GM19438 (cell line): ENCODE results near the gene UQCRFS1.

Experiments
- ATAC-seq: cut with Tn5 transposase; IDR thresholded peaks from one replicate; pipeline ENCODE4 v1.9.1; 2021; ENCODE audit warnings: low read depth; ENCODE audit not compliant: unreplicated experiment

The UQCRFS1 gene

GRCh38 chr19:29170554-29170953, 42.4 kb downstream of the UQCRFS1 start:
- ATAC-seq, result no peak

DNA sequence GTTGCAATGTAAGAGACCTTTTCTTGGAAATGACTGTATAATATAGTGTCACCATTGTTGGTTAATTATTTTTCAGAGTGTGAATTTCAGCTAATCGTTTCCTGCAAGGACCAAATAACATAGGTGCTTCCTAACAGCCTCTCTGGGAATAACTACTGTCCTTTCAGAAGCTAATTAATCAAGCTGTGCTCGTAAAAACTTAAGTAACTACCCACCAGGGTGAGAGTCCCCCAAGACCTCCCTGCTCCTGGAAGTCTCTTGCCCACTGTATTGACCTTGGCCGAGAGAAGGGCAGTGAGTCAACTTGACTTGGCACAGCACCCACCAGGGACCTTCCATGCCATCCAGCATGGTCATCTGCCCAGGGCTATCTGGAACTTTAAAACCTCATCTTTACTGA, 50.3 kb downstream of the UQCRFS1 start:
- no peak for ATAC-seq

DNA sequence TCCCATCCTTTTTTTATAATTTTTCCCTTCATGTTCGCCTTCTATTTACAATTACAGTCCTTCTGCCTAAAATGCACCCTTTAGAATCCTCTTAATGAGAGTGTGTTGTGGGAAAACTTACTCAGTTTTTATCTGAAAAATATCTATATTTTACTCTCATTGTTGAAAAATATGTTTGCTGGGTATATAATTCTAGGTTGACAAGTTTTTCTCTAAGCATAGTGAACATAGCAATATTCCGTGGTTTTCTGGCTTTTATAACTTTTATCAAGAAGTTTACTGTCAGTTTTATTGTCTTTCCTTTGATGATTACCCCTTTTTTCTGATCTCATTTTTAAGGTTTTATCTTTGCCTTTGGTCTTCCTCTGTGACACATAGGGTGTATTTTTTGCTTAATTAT, 57.3 kb downstream of the UQCRFS1 start:
- ATAC-seq, result no peak
